Retina (tissue), 1 donor: Measurements from ENCODE around the gene RMRP.

ENCODE experiments used
- DNase-seq: peaks from one replicate; pipeline ENCODE4 v3.0.0-alpha.2; 2016

Gene RMRP

DNA sequence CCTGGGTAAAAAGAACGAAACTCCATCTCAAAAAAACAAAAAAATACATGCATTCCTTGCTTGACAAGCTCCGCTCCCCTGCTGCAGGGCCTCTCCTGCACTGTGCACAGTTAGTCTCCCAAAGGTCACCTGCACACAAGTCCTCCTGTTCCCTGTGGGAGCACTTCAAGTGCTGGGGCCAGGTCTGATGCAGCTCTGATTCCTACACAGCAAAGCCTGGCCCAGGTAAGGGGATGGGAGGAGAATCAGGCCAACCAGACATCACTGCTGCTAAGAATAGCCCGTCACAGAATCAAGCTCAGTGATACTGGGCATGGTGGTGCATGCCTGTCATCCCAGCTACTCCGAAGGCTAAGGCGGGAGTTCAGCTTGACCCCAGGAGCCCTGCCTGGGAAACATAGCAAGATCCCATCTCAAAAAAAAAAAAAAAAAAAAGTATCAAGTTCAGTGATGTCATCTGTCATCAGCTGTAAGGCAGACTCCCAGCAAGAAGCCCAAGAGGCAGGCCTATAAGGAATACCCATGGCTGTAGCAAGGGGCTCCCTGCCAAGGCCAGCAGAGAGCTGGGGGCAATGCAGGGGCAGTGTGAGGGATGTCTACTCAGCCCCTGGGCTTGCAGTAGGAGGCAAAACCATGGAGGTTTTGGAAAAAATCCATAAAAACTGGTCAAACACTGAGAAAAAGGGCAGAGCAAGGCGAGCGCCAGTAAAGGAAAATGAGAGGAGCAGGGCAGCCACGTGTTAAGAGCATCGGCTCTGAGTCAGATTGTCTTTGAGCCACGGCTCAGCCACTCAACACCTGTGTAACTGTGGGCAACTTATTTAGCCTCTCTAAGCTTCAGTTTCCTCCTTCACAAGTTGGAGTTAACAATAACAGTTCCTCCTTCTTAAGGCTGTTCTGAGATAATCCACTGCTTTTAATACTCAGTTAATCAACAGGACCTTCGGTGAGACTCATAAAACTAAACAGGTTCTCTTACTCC is 28.7 kb upstream of the RMRP start:
- DNase-seq: no peak

DNA sequence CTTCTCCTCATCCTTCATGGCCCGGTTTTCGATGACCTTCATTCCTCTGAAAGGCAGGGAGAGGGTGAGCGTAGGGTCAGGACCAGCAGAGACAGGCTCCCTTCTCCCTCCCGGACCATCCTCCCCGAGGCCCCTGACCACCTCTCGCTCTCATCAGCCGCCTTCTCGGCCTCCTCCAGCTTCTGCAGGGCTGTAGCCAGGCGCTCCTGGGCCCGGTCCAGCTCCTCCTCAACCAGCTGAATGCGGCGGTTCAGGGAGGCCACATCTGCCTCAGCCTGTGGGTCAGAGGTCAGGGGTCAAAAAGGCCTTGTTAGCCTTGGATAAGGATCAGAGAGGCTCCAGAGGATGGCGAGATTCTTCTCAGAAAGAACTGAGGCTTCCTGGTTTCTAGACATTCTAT is 27.7 kb upstream of the RMRP start:
- no peak for DNase-seq

DNA sequence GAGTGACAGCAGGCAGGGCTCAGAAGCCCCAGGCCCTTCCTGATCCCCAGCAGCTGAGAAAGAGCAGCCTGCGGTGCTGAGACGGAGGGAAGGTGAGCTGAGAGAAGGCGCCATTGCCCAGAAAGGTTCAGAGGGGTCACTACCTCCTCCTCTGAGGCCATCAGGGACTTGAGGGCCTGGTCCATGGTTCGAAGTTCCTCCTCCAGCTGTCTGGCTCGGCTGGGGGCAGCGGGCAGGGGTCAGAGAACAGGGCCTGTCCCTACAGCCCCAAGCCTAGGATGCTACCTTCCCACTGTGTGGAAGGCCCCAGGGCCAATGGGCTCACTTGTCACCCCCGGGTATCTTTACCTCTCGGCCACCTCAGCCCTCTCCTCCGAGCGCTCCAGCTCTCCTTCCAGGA is 27.1 kb upstream of the RMRP start:
- DNase-seq: no peak

- DNase-seq: no peak
Measured at GRCh38 chr9:35683323-35683722, 25.5 kb upstream of the RMRP start.

GRCh38 chr9:35682520-35683315 is 24.9 kb upstream of the RMRP start:
- no peak for DNase-seq

- DNase-seq: no peak
Measured at GRCh38 chr9:35682051-35682450, 24.2 kb upstream of the RMRP start.

DNA sequence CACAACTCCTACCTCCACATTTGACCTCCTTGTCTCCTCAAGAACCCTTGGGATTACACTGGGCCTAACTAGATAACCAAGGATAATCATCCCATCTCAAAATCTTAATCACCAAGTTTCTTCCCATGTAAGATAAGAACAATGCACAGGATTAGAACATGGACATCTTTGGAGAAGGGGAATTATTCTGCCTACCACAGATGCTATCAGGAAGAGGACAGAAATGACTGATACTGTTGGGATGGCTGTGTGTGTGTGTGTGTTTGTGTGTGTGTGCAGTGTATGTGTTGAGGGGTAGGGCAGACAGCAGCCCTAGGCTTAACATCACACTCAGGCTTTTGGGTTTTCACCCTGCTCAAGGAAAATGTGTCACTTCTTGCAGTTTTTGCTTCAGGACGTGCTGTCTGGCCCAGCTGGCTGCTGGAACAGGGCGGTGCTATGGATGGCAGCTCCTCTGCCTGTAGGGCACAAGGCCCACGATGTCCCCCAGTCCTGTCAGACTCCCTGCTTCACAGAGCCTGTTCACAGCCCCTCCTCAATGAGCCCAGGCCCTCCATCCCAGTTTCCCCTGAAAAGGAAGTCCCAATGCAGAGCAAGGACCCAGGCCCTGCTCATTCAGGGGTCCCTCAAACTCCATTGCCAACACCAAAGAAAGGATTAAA is 23.7 kb upstream of the RMRP start:
- no peak for DNase-seq

DNA sequence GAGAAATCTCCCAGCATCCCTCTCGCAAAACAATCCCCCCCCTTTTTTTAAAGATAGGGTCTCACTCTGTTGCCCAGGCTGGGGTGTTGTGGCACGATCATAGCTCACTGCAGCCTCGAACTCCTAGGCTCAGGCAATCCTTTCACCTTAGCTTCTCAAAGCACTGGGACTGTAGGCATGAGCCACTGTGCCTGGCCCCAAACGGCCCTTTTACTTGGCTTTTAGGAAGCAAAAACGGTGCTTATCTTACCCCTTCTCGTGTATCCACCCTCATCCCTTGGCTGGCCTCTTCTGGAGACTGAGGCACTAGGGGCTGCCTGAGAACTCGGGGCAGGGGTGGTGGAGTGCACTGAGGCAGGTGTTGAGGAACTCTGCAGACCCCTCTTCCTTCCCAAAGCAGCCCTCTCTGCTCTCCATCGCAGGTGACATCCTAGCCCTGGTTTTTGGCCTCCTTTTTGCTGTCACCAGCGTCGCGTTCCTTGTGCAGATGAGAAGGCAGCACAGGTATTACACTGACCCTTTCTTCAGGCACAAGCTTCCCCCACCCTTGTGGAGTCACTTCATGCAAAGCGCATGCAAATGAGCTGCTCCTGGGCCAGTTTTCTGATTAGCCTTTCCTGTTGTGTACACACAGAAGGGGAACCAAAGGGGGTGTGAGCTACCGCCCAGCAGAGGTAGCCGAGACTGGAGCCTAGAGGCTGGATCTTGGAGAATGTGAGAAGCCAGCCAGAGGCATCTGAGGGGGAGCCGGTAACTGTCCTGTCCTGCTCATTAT is 22.7 kb upstream of the RMRP start:
- no peak for DNase-seq

- no peak for DNase-seq
Measured at GRCh38 chr9:35679766-35680330, 22.0 kb upstream of the RMRP start.

- no peak for DNase-seq
Measured at GRCh38 chr9:35679091-35679490, 21.3 kb upstream of the RMRP start.

DNA sequence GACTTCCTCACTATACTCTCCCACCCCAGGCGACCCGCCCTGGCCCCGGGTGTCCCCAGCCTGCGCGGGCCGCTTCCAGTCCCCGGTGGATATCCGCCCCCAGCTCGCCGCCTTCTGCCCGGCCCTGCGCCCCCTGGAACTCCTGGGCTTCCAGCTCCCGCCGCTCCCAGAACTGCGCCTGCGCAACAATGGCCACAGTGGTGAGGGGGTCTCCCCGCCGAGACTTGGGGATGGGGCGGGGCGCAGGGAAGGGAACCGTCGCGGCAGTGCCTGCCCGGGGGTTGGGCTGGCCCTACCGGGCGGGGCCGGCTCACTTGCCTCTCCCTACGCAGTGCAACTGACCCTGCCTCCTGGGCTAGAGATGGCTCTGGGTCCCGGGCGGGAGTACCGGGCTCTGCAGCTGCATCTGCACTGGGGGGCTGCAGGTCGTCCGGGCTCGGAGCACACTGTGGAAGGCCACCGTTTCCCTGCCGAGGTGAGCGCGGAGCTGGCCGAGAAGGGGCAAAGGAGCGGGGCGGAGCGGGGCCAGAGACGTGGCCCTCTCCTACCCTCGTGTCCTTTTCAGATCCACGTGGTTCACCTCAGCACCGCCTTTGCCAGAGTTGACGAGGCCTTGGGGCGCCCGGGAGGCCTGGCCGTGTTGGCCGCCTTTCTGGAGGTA is 18.0 kb upstream of the RMRP start:
- peak; percentile 85 for DNase-seq

DNA sequence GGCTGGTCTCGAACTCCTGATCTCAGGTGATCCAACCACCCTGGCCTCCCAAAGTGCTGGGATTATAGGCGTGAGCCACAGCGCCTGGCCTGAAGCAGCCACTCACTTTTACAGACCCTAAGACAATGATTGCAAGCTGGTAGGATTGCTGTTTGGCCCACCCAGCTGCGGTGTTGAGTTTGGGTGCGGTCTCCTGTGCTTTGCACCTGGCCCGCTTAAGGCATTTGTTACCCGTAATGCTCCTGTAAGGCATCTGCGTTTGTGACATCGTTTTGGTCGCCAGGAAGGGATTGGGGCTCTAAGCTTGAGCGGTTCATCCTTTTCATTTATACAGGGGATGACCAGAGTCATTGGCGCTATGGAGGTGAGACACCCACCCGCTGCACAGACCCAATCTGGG is 17.4 kb upstream of the RMRP start:
- DNase-seq: no peak

DNA sequence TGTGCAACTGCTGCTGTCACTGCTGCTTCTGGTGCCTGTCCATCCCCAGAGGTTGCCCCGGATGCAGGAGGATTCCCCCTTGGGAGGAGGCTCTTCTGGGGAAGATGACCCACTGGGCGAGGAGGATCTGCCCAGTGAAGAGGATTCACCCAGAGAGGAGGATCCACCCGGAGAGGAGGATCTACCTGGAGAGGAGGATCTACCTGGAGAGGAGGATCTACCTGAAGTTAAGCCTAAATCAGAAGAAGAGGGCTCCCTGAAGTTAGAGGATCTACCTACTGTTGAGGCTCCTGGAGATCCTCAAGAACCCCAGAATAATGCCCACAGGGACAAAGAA is 16.2 kb upstream of the RMRP start:
- no peak for DNase-seq

- DNase-seq: no peak
Measured at GRCh38 chr9:35673132-35674024, 15.6 kb upstream of the RMRP start, which contains the start of gene CA9. CA9 (plus strand) TSS chr9:35673928; CDS start chr9:35673960, 32 bp downstream.

DNA sequence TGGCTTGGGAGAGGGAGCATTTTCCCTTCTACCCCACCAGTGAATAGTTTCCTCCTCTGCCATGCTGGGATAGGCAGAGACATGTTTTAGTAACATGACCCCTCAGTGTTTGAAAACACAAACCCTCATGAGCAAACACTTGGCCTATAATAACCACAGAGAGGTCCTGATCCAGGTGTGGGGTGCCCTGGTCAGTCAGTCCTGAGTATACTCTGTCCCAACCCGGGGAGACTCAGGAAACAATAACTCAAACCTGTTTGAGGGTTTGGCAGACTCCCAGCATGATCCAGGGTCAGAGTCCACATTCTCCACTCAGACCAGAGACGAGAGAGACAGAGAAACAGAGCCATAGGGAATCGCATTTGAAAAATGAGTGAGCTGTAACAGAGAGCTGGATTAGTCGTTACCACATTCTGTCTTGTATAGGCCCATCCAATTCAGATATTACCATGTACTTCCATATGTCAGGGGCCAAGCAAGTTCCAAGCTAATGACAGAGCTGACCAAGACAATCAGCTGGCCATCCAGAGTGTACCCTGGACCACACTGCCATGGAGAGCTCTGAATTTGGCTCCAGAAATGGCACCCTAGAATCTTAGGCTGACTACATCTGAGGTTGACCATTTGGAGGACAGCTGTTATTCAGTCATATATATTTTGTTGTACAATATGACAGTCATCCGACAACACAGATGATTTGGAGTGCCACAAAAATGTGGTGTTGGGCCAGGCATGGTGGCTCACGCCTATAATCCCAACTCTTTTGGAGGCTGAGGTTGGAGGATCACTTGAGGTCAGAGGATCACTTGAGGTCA is 11.7 kb upstream of the RMRP start:
- no peak for DNase-seq

- DNase-seq: no peak
Measured at GRCh38 chr9:35667939-35668338, 10.1 kb upstream of the RMRP start.

DNA sequence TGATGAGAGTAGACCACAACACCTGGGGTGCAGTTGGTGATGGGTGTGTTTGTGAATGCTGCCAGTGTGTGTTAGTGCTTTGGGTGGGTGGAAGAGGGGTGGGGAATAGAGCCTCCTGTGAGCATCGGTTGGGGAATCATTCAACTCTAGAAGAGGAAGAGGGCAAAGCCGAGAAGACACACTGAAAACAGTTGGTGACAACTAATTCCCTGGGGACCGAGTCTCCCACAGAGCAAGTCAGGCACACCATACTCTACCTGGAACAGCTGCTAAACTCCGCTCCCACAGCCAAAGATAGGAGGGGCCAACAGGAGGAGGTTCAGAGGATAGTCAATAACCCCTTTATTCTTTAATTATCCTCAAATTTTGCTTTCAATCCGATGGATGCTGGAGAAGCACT is 8.7 kb upstream of the RMRP start:
- no peak for DNase-seq

- no peak for DNase-seq
Measured at GRCh38 chr9:35666045-35666444, 8.2 kb upstream of the RMRP start.

DNA sequence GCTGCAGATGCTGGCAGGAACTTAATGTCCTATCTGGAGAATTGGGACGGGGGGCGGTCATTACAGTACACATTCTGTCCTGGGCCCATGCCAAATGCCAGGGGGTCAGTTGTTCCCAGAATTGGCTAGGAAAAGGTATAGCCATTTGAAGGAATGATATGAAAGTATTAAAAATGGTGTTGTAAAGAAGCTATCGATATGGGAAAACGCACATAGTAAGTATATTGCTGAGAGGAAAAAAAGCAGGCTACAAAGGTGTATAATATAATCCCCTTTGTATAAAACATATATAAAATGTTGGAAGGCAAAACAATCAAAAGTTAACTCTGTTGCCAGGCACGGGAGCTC is 7.6 kb upstream of the RMRP start:
- no peak for DNase-seq
